ENCODE results near the gene SLC10A3.

DNA sequence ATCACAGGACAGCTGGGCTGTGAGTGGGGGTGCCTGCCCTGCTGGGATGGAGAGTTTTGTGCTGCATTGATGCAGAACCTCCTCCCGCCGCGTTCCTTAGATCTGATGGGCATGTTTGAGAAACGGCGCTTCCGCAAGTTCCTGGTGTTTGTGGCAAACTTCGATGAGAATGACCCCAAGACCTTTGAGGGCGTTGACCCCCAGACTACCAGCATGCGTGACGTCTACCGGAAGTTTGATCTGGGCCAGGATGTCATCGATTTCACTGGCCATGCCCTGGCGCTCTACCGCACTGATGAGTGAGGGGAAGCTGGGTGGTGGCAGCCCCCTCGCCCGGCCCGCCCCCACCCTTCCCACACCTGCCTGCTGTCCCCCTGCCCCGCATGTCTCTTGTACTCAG is 50.6 kb downstream of the SLC10A3 start:
- TF ChIP-seq SP1 (IDR thresholded peaks at IDR 0.05) (no peak), FOXK2 (IDR thresholded peaks at IDR 0.05) (no peak)

All from HEK293T (cell line).